ENCODE measurements around the gene PCDH9. TPM values are rescaled to one million over a fixed set of nuclear protein-coding genes. Genes with fewer than 3 reads are reported as not detected.

Gene PCDH9
- polyA plus RNA-seq, 1 of the 3 experiments (the other 2 are of a cell fraction): 1.3 TPM

DNA sequence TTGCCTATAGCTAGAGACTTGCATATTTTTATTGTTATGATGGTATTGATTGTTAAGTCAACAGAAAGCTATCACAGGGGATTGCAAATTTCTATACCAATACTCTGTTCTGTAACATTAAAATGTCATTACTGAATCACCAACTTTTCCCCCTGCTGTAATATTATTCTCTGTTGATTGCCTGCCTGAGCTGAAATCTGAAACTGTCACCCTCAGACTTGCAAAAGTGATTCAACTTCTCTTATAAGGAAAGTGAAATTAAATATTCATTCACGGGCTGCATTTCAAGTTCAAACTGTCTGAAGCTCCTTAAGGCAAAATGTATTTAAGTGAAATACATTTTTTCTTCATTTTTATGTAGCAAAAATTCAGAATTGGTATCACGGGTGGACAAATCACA is 723.2 kb downstream of the PCDH9 start (continued):
- TF ChIP-seq, protein P1, sequence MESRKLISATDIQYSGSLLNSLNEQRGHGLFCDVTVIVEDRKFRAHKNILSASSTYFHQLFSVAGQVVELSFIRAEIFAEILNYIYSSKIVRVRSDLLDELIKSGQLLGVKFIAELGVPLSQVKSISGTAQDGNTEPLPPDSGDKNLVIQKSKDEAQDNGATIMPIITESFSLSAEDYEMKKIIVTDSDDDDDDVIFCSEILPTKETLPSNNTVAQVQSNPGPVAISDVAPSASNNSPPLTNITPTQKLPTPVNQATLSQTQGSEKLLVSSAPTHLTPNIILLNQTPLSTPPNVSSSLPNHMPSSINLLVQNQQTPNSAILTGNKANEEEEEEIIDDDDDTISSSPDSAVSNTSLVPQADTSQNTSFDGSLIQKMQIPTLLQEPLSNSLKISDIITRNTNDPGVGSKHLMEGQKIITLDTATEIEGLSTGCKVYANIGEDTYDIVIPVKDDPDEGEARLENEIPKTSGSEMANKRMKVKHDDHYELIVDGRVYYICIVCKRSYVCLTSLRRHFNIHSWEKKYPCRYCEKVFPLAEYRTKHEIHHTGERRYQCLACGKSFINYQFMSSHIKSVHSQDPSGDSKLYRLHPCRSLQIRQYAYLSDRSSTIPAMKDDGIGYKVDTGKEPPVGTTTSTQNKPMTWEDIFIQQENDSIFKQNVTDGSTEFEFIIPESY (IDR thresholded peaks at IDR 0.05; ENCODE audit: borderline replicate concordance, low read depth): no peak
- TF ChIP-seq EP300 (IDR thresholded peaks at IDR 0.05; ENCODE audit: borderline replicate concordance in 1 of 2, low read depth in 1 of 2, low read length in 1 of 2) (no peak), SMC3 (IDR thresholded peaks at IDR 0.05; ENCODE audit: low read depth, low read length) (no peak)

- Histone ChIP-seq H2AFZ (ENCODE audit: low read depth) (no peak overlapping the region), H3K9me3 (no peaks in the 10 kb centered on the region), H3K27ac (ENCODE audit: low read depth in 2 of 2, low read length in 1 of 2) (no peak overlapping the region), H3K9ac (no peak overlapping the region), H3K4me3 (ENCODE audit: low read depth in 2 of 2, low read length in 1 of 2) (no peak overlapping the region), H4K20me1 (ENCODE audit: insufficient read depth) (no peaks in the 10 kb centered on the region), H3K4me2 (no peak overlapping the region), H3K36me3 (replicated peaks in 1 of 2; ENCODE audit: control insufficient read depth in 1 of 2, insufficient read depth in 2 of 2, low read length in 1 of 2) (no peaks in the 10 kb centered on the region), H3K79me2 (ENCODE audit: insufficient read depth) (no peaks in the 10 kb centered on the region), H3K4me1 (ENCODE audit: control insufficient read depth in 1 of 2, insufficient read depth in 2 of 2, low read depth in 1 of 2, low read length in 1 of 2) (peaks cover 0 to 4% of the 10 kb centered on the region in 2 experiments; a peak in 1 of 4 replicates), H3K27me3 (ENCODE audit: insufficient read depth) (no peaks in the 10 kb centered on the region), H3F3A (replicated peaks; ENCODE audit: insufficient read depth) (peaks cover 7% of the 10 kb centered on the region), H3K9me2 (no peaks in the 10 kb centered on the region)
- ChIA-PET POLR2A (no interaction called here), CTCF (interaction anchor here (0.6 kb wide), 1 partner anchor 61 kb away, joined by 3 read pairs; no protein-coding TSS in a partner anchor)
- WGBS (ENCODE audit: low lambda C conversion rate): 80% methylated on average over 7 of the region's 7 CpGs
- no peak for DNase-seq
- TF ChIP-seq REST (IDR thresholded peaks at IDR 0.05; ENCODE audit: low read depth, low read length): no peak
- no peak for TF ChIP-seq FOXJ3 (CRISPR knock-in tag; IDR thresholded peaks at IDR 0.05)
- no peak for TF ChIP-seq FOXM1 (IDR thresholded peaks at IDR 0.05; ENCODE audit: low read depth)
- TF ChIP-seq MAX (IDR thresholded peaks at IDR 0.05; ENCODE audit: low read depth): no peak
- no peak for TF ChIP-seq RXRA (IDR thresholded peaks at IDR 0.05; ENCODE audit: borderline replicate concordance, low read depth)
- TF ChIP-seq SMC3 (IDR thresholded peaks at IDR 0.05; ENCODE audit: low read depth, low read length): no peak
- TF ChIP-seq SIN3A (IDR thresholded peaks at IDR 0.05; ENCODE audit: borderline replicate concordance, low read depth, low read length): no peak
- no peak for TF ChIP-seq EZH2phosphoT487 (IDR thresholded peaks at IDR 0.05; ENCODE audit: borderline replicate concordance, low read depth)
- no peak for TF ChIP-seq YY1 (IDR thresholded peaks at IDR 0.05; ENCODE audit: low read depth)
- TF ChIP-seq GABPA (IDR thresholded peaks at IDR 0.05; ENCODE audit: low read depth): no peak
- TF ChIP-seq TAF1 (IDR thresholded peaks at IDR 0.05; ENCODE audit: borderline replicate concordance, low read depth, low read length): no peak
- no peak for TF ChIP-seq CTCF (IDR thresholded peaks at IDR 0.05)
- TF ChIP-seq TCF12 (IDR thresholded peaks at IDR 0.05): no peak
- TF ChIP-seq ELF1 (IDR thresholded peaks at IDR 0.05): no peak
- no peak for TF ChIP-seq POLR2AphosphoS5 (IDR thresholded peaks at IDR 0.05; ENCODE audit: low read depth, low read length)
Observed at GRCh38 chr13:66506051-66506777, 723.9 kb downstream of the PCDH9 start.

All from SK-N-SH (cell line).